CD4-positive, alpha-beta T cell (primary cell): ENCODE results near the gene SCN1A. TPM values are rescaled to one million over a fixed set of nuclear protein-coding genes. Genes with fewer than 3 reads are reported as not detected.
A peak's percentile ranks its signal among the peaks of the same experiment; 100 is the strongest.

Source experiments
- ATAC-seq: fragments of 200-7000 bp; cut with Tn5 transposase; one replicate; pipeline ENCODE4 v1.10.0; 2022; ENCODE audit warnings: mild to moderate bottlenecking; ENCODE audit not compliant: poor library complexity
- CTCF ChIA-PET: fragments of 350-600 bp; sonication (Branson Sonifier 250); formaldehyde crosslinking; loops from one replicate; lab custom pipeline; 2021; ENCODE audit warnings: antibody characterized with exemption, inconsistent platforms; lab: Charles Lee
- POLR2A ChIA-PET: fragments of 350-600 bp; sonication (Branson Sonifier 250); formaldehyde crosslinking; loops from one replicate; lab custom pipeline; 2021; ENCODE audit warnings: antibody characterized with exemption, inconsistent platforms; lab: Charles Lee
- DNase-seq, 14 experiments: peaks; one replicate each; pipeline ENCODE4 v3.0.0-alpha.2; 2013 to 2020; ENCODE audit warnings: mixed read lengths in 2 of 14
- H3K27ac ChIP-seq, 2 donors: one replicate each; pipeline versions ENCODE4 v1.5.1 to v1.7.0; 2013; ENCODE audit warnings: low read length in 2 of 2, low read depth in 1 of 2, mild to moderate bottlenecking in 1 of 2
- H3K27me3 ChIP-seq, 2 experiments: 1 replicate in 1 of 2; 2 replicates in 1 of 2; pipeline versions ENCODE4 v1.6.1 to v1.7.0; 2013; ENCODE audit warnings: low read length in 2 of 2, control low read depth in 1 of 2, mild to moderate bottlenecking in 1 of 2, moderate library complexity in 1 of 2; ENCODE audit not compliant: insufficient read depth in 2 of 2, control insufficient read depth in 1 of 2
- H3K36me3 ChIP-seq: one replicate; pipeline ENCODE4 v1.6.1; 2013; ENCODE audit warnings: low read length, control low read depth; ENCODE audit not compliant: insufficient read depth
- H3K4me1 ChIP-seq: one replicate; pipeline ENCODE4 v1.6.1; 2013; ENCODE audit warnings: low read length, control low read depth; ENCODE audit not compliant: insufficient read depth
- H3K4me3 ChIP-seq: one replicate; pipeline ENCODE4 v1.5.1; 2013; ENCODE audit warnings: mild to moderate bottlenecking, low read length, moderate library complexity
- H3K9me3 ChIP-seq, 2 experiments: 1 replicate in 1 of 2; 2 replicates in 1 of 2; pipeline versions ENCODE4 v1.6.1 to v1.7.0; 2013; ENCODE audit warnings: low read length in 2 of 2, mild to moderate bottlenecking in 2 of 2, control low read depth in 1 of 2, moderate library complexity in 1 of 2; ENCODE audit not compliant: control insufficient read depth in 1 of 2, insufficient read depth in 1 of 2
- H3K27ac Mint-ChIP-seq: one replicate; pipeline ENCODE4 v1.8.0; 2020; ENCODE audit warnings: mixed read lengths
- H3K27me3 Mint-ChIP-seq: one replicate; pipeline ENCODE4 v1.8.0; 2021; ENCODE audit warnings: mixed read lengths
- H3K36me3 Mint-ChIP-seq: one replicate; pipeline ENCODE4 v1.8.0; 2021; ENCODE audit warnings: low read depth, mixed read lengths
- H3K4me1 Mint-ChIP-seq: one replicate; pipeline ENCODE4 v1.8.0; 2021; ENCODE audit warnings: low read depth, mixed read lengths
- H3K4me3 Mint-ChIP-seq: one replicate; pipeline ENCODE4 v1.8.0; 2020; ENCODE audit warnings: mild to moderate bottlenecking, mixed read lengths
- H3K9me3 Mint-ChIP-seq: one replicate; pipeline ENCODE4 v1.8.0; 2020; ENCODE audit warnings: mixed read lengths
- intact Hi-C, 2 experiments: fragments of 100-400 bp; cut with DNase I in 1 of 2; cut with micrococcal nuclease in 1 of 2; formaldehyde crosslinking; loops; one replicate each; pipeline versions ENCODE4 v1.15.1 to v1.9.0; 2023 to 2025; cut with DNase I, micrococcal nuclease
- total RNA-seq, 174 experiments: library from RNA in 2 of 174; stranded (reverse) in 2 of 174; gene quantifications; one replicate each; pipeline ENCODE4 v1.2.3 and lab custom pipeline; 2021 to 2026
- TF ChIP-seq, protein P1 (sequence below): fragments of 200-600 bp; IDR thresholded peaks from one replicate; pipeline ENCODE4 v1.8.0; 2022; ENCODE audit warnings: antibody characterized with exemption, mild to moderate bottlenecking

Gene SCN1A
- total RNA-seq, 2 experiments from 2014 or later: not detected

DNA sequence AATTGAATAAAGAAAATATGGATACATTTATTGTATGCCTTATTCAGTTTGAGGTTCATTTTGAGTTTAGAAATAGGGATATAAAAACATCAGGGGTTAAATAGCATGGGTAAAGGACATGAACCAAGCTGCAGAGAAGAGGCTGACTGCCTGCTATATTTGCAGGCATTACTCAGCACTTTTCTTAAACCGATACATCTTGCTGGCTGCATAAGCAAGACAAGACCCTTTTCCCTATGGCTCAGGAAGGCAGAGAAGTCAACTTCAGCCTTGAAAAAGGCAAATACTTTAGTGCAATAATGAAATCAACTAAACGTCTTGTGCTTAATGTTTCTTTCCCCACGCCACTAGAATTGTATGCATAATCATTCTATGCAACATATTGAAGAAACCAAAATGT is 36.4 kb downstream of the SCN1A start:
- Mint-ChIP-seq H3K4me3 (no peak overlapping the region), H3K27me3 (peaks cover 4% of the 10 kb centered on the region), H3K36me3 (no peaks in the 10 kb centered on the region), H3K4me1 (no peaks in the 10 kb centered on the region), H3K9me3 (no peaks in the 10 kb centered on the region), H3K27ac (no peak overlapping the region)
- H3K9me3 ChIP-seq: no peaks in the 10 kb centered on the region
- H3K36me3 ChIP-seq: no peaks in the 10 kb centered on the region
- ChIA-PET POLR2A (no interaction called here), CTCF (no interaction called here)
- TF ChIP-seq, protein P1, sequence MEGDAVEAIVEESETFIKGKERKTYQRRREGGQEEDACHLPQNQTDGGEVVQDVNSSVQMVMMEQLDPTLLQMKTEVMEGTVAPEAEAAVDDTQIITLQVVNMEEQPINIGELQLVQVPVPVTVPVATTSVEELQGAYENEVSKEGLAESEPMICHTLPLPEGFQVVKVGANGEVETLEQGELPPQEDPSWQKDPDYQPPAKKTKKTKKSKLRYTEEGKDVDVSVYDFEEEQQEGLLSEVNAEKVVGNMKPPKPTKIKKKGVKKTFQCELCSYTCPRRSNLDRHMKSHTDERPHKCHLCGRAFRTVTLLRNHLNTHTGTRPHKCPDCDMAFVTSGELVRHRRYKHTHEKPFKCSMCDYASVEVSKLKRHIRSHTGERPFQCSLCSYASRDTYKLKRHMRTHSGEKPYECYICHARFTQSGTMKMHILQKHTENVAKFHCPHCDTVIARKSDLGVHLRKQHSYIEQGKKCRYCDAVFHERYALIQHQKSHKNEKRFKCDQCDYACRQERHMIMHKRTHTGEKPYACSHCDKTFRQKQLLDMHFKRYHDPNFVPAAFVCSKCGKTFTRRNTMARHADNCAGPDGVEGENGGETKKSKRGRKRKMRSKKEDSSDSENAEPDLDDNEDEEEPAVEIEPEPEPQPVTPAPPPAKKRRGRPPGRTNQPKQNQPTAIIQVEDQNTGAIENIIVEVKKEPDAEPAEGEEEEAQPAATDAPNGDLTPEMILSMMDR: no peak
- H3K27me3 ChIP-seq: no peaks in the 10 kb centered on the region
- no peak for DNase-seq
- no peak for ATAC-seq
- H3K4me1 ChIP-seq: no peaks in the 10 kb centered on the region
- no peak overlapping the region for H3K27ac ChIP-seq
- no peak overlapping the region for H3K4me3 ChIP-seq
- intact Hi-C loops: no loop called here

GRCh38 chr2:166090908-166091307 is 36.9 kb downstream of the SCN1A start:
- no peaks in the 10 kb centered on the region for H3K4me1 Mint-ChIP-seq
- peaks cover 4% of the 10 kb centered on the region for H3K27me3 Mint-ChIP-seq
- ATAC-seq: no peak
- CTCF ChIA-PET: no interaction called here
- H3K27ac Mint-ChIP-seq: no peak overlapping the region
- H3K9me3 ChIP-seq: no peaks in the 10 kb centered on the region
- DNase-seq: peak in 1 of 14 experiments; percentile 2
- TF ChIP-seq, protein P1: no peak
- no peak overlapping the region for H3K4me3 Mint-ChIP-seq
- intact Hi-C loops: no loop called here
- H3K9me3 Mint-ChIP-seq: no peaks in the 10 kb centered on the region
- H3K4me1 ChIP-seq: no peaks in the 10 kb centered on the region
- H3K27ac ChIP-seq: no peak overlapping the region
- no peaks in the 10 kb centered on the region for H3K36me3 ChIP-seq
- H3K27me3 ChIP-seq: no peaks in the 10 kb centered on the region
- POLR2A ChIA-PET: no interaction called here
- no peak overlapping the region for H3K4me3 ChIP-seq
- H3K36me3 Mint-ChIP-seq: no peaks in the 10 kb centered on the region

DNA sequence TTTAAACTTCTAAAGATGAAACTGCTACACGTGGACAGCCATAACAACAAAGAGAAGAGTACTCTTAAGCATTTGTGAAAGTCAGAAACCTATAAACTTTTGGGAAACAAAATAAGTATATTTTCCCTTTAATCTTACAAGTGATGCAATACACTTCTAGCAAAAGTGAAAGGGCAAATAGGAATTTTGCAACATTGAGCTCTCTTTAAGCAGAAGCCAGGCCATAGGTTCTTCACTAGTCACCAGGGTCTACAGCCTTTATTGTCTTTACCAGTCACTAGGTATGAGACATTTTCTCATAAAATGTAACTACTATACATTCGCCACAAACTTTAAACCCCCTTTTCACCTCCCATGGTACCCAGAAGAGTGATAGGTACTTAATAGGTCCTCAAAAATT is 37.5 kb downstream of the SCN1A start:
- Mint-ChIP-seq H3K36me3 (no peaks in the 10 kb centered on the region), H3K9me3 (no peaks in the 10 kb centered on the region), H3K4me1 (no peaks in the 10 kb centered on the region), H3K27me3 (peaks cover 4% of the 10 kb centered on the region), H3K4me3 (no peak overlapping the region), H3K27ac (no peak overlapping the region)
- POLR2A ChIA-PET: no interaction called here
- TF ChIP-seq, protein P1: no peak
- no peak for ATAC-seq
- Histone ChIP-seq H3K36me3 (no peaks in the 10 kb centered on the region), H3K27me3 (no peaks in the 10 kb centered on the region), H3K27ac (no peak overlapping the region), H3K9me3 (no peaks in the 10 kb centered on the region), H3K4me3 (no peak overlapping the region), H3K4me1 (no peaks in the 10 kb centered on the region)
- CTCF ChIA-PET: no interaction called here
- intact Hi-C loops: no loop called here
- peak in 2 of 14 experiments; percentile 2 to 9 for DNase-seq
